ENCODE results near the gene RBM47. TPM values are rescaled to one million over a fixed set of nuclear protein-coding genes. Genes with fewer than 3 reads are reported as not detected.

RBM47 gene
- total RNA-seq, 1 experiment from 2014 or later = 0.28 TPM

GRCh38 chr4:40502220-40502619, 127.4 kb downstream of the RBM47 start:
- no peak overlapping the region for H3K27ac ChIP-seq (ENCODE audit: low read depth, low read length, poor library complexity, severe bottlenecking)
- no peak for DNase-seq (ENCODE audit: low spot score)
- ChIA-PET CTCF (interaction anchor here (0.6 kb wide), 1 partner anchor 8 kb away, joined by 3 read pairs; no protein-coding TSS in a partner anchor), POLR2A (ENCODE audit: low non-redundant PET) (no interaction called here)
- no peak for TF ChIP-seq EZH2 (IDR thresholded peaks at IDR 0.05; ENCODE audit: borderline replicate concordance, low read depth, low read length, poor library complexity, severe bottlenecking)
- TF ChIP-seq CTCF (conservative IDR thresholded peaks at IDR 0.05; ENCODE audit: low read depth, low read length) = no peak
- no peaks in the 10 kb centered on the region for H3K36me3 ChIP-seq (ENCODE audit: insufficient read depth, low read length, poor library complexity, severe bottlenecking)
- no TSS peak for BruUV-seq (replicated peaks)
- H3K27me3 ChIP-seq (replicated peaks; ENCODE audit: insufficient read depth, low read depth, low read length, poor library complexity) = no peaks in the 10 kb centered on the region
- no peaks in the 10 kb centered on the region for H3K9me3 ChIP-seq (ENCODE audit: low read depth, low read length, poor library complexity, severe bottlenecking)
- intact Hi-C loops (cut with micrococcal nuclease; ENCODE audit: unreplicated experiment) = no loop called here
- no peak overlapping the region for H3K4me3 ChIP-seq (ENCODE audit: low read depth, low read length, poor library complexity, severe bottlenecking)
- H3K4me1 ChIP-seq (ENCODE audit: insufficient read depth, low read length, poor library complexity, severe bottlenecking) = no peaks in the 10 kb centered on the region

- POLR2A ChIA-PET (ENCODE audit: low non-redundant PET) = interaction anchor here (0.5 kb wide), 1 partner anchor 33 kb away, joined by 3 read pairs; no protein-coding TSS in a partner anchor
- intact Hi-C loops (cut with micrococcal nuclease; ENCODE audit: unreplicated experiment) = no loop called here
These were observed 128.9 kb downstream of the RBM47 start for GRCh38 chr4:40500781-40501180.

GRCh38 chr4:40493160-40493559, 136.5 kb downstream of the RBM47 start:
- Histone ChIP-seq H3K36me3 (ENCODE audit: insufficient read depth, low read length, poor library complexity, severe bottlenecking) (no peaks in the 10 kb centered on the region), H3K27ac (ENCODE audit: low read depth, low read length, poor library complexity, severe bottlenecking) (no peak overlapping the region), H3K9me3 (ENCODE audit: low read depth, low read length, poor library complexity, severe bottlenecking) (no peaks in the 10 kb centered on the region), H3K4me3 (ENCODE audit: low read depth, low read length, poor library complexity, severe bottlenecking) (no peak overlapping the region), H3K27me3 (replicated peaks; ENCODE audit: insufficient read depth, low read depth, low read length, poor library complexity) (no peaks in the 10 kb centered on the region), H3K4me1 (ENCODE audit: insufficient read depth, low read length, poor library complexity, severe bottlenecking) (no peaks in the 10 kb centered on the region)
- ChIA-PET POLR2A (ENCODE audit: low non-redundant PET) (no interaction called here), CTCF (no interaction called here)
- TF ChIP-seq CTCF (conservative IDR thresholded peaks at IDR 0.05; ENCODE audit: low read depth, low read length) = no peak
- TF ChIP-seq EZH2 (IDR thresholded peaks at IDR 0.05; ENCODE audit: borderline replicate concordance, low read depth, low read length, poor library complexity, severe bottlenecking) = no peak
- DNase-seq (ENCODE audit: low spot score) = no peak
- intact Hi-C loops (cut with micrococcal nuclease; ENCODE audit: unreplicated experiment) = no loop called here
- no TSS peak for BruUV-seq (replicated peaks)

More at GRCh38 chr4:40500781-40501180, 128.9 kb downstream of the RBM47 start:
- no TSS peak for BruUV-seq (replicated peaks)
- Histone ChIP-seq H3K4me3 (ENCODE audit: low read depth, low read length, poor library complexity, severe bottlenecking) (no peak overlapping the region), H3K9me3 (ENCODE audit: low read depth, low read length, poor library complexity, severe bottlenecking) (no peaks in the 10 kb centered on the region), H3K27me3 (replicated peaks; ENCODE audit: insufficient read depth, low read depth, low read length, poor library complexity) (no peaks in the 10 kb centered on the region), H3K27ac (ENCODE audit: low read depth, low read length, poor library complexity, severe bottlenecking) (no peak overlapping the region), H3K4me1 (ENCODE audit: insufficient read depth, low read length, poor library complexity, severe bottlenecking) (no peaks in the 10 kb centered on the region), H3K36me3 (ENCODE audit: insufficient read depth, low read length, poor library complexity, severe bottlenecking) (no peaks in the 10 kb centered on the region)
- DNase-seq (ENCODE audit: low spot score) = no peak
- TF ChIP-seq CTCF (conservative IDR thresholded peaks at IDR 0.05; ENCODE audit: low read depth, low read length) (no peak), EZH2 (IDR thresholded peaks at IDR 0.05; ENCODE audit: borderline replicate concordance, low read depth, low read length, poor library complexity, severe bottlenecking) (no peak)
- CTCF ChIA-PET = no interaction called here
